ENCODE results near the gene TTC3.

The TTC3 gene

DNA sequence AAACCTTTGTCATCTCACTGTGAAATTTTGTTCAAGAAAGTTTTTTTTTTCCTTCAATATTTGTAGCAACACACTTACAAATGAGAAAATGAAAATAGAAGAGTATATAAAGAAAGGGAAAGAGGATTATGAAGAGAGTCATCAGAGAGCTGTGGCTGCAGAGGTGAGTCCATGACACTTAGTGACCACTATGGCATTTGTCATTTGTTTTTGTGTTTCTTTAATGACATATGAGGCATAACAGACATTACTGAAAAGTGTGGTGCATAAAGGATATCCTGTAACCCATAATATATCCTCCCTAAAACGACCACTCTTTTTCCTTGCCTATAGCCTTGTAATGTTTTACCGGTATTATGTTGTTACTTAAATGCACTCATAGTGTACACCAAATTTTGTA is 113.9 kb downstream of the TTC3 start:
- Histone ChIP-seq H3K4me1 (ENCODE audit: control insufficient read depth, insufficient read depth, low read length) (no peaks in the 10 kb centered on the region), H3K27ac (ENCODE audit: insufficient read depth, low read depth, low read length, poor library complexity, severe bottlenecking) (no peak overlapping the region), H3K9me3 (ENCODE audit: control insufficient read depth, low read length) (no peaks in the 10 kb centered on the region), H3K4me3 (ENCODE audit: insufficient read depth, low read depth, low read length) (no peak overlapping the region), H3K27me3 (ENCODE audit: control insufficient read depth, insufficient read depth, low read length, poor library complexity, severe bottlenecking) (no peaks in the 10 kb centered on the region), H3K36me3 (ENCODE audit: control insufficient read depth, insufficient read depth, low read length) (peaks cover 7% of the 10 kb centered on the region)
- WGBS, 2 experiments, result 98 to 100% methylated on average over 2 of the region's 2 CpGs

DNA sequence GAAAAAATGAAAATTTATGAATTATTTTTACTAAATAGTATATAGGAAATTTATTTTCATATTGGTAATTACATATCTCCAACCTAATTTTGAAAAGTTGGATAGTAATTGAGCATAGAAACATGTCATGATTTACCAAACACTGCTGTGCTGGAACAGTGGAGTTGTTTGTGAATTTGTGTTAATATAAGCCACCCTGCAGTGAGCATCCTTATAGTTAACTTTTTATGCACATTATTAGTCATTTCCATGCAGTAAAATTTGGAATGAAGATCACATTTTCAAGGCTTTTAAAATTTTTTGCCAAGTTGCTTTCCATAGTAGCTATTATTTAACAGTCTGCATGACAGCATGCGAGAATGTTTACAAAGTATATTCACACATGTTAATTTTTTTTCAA is 115.8 kb downstream of the TTC3 start:
- Histone ChIP-seq H3K4me3 (ENCODE audit: insufficient read depth, low read depth, low read length) (no peak overlapping the region), H3K36me3 (ENCODE audit: control insufficient read depth, insufficient read depth, low read length) (peaks cover under 1% of the 10 kb centered on the region), H3K4me1 (ENCODE audit: control insufficient read depth, insufficient read depth, low read length) (no peaks in the 10 kb centered on the region), H3K27ac (ENCODE audit: insufficient read depth, low read depth, low read length, poor library complexity, severe bottlenecking) (no peak overlapping the region), H3K9me3 (ENCODE audit: control insufficient read depth, low read length) (no peaks in the 10 kb centered on the region), H3K27me3 (ENCODE audit: control insufficient read depth, insufficient read depth, low read length, poor library complexity, severe bottlenecking) (no peaks in the 10 kb centered on the region)
- 85 to 98% methylated on average over 1 of the region's 1 CpG for WGBS, 2 experiments

DNA sequence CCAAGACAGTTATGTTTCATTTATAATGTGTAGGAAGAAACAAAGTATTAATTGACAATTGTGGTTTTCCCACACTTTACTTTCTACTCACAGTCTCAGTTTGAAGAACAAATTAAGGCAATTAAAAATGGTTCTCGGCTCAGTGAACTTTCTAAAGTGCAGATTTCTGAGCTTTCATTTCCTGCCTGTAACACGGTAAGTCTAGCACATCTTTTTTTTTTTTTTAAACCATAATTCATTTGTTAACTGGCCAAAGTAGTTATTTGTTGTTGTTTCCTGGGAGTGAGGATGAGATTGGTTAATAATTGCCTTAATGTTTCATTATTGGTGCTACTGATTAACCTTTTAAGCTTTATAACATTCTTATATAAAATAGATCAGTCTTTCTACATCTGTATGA is 119.0 kb downstream of the TTC3 start:
- WGBS, 2 experiments, result 86 to 98% methylated on average over 2 of the region's 2 CpGs
- Histone ChIP-seq H3K9me3 (ENCODE audit: control insufficient read depth, low read length) (no peaks in the 10 kb centered on the region), H3K36me3 (ENCODE audit: control insufficient read depth, insufficient read depth, low read length) (peaks cover 4% of the 10 kb centered on the region), H3K27ac (ENCODE audit: insufficient read depth, low read depth, low read length, poor library complexity, severe bottlenecking) (no peak overlapping the region), H3K4me3 (ENCODE audit: insufficient read depth, low read depth, low read length) (no peak overlapping the region), H3K27me3 (ENCODE audit: control insufficient read depth, insufficient read depth, low read length, poor library complexity, severe bottlenecking) (no peaks in the 10 kb centered on the region), H3K4me1 (ENCODE audit: control insufficient read depth, insufficient read depth, low read length) (no peaks in the 10 kb centered on the region)

DNA sequence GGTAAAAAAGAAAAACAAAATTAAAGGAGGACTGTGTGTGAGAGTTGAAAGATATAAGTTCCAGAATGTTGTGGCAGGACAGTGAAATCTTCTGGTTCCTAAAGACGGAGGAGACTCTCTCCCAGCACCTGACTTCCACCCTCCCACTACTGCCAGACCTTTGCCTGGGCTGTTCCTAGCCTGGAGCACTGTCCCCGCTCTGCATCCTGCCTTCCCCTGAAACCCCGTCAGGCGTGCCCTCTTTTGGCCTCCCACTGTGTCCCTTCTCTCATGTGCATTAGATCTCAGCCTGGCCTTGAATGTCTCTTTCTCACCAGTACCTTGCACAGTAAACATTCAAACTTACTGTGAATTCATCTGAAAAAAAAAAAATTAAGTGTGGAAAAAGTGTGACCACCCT is 120.0 kb downstream of the TTC3 start:
- H3K27ac ChIP-seq (ENCODE audit: insufficient read depth, low read depth, low read length, poor library complexity, severe bottlenecking), result no peak overlapping the region
- no peaks in the 10 kb centered on the region for H3K4me1 ChIP-seq (ENCODE audit: control insufficient read depth, insufficient read depth, low read length)
- peaks cover 4% of the 10 kb centered on the region for H3K36me3 ChIP-seq (ENCODE audit: control insufficient read depth, insufficient read depth, low read length)
- H3K27me3 ChIP-seq (ENCODE audit: control insufficient read depth, insufficient read depth, low read length, poor library complexity, severe bottlenecking), result no peaks in the 10 kb centered on the region
- H3K4me3 ChIP-seq (ENCODE audit: insufficient read depth, low read depth, low read length), result no peak overlapping the region
- 22 to 35% methylated on average over 4 of the region's 4 CpGs for WGBS, 2 experiments
- H3K9me3 ChIP-seq (ENCODE audit: control insufficient read depth, low read length), result no peaks in the 10 kb centered on the region

DNA sequence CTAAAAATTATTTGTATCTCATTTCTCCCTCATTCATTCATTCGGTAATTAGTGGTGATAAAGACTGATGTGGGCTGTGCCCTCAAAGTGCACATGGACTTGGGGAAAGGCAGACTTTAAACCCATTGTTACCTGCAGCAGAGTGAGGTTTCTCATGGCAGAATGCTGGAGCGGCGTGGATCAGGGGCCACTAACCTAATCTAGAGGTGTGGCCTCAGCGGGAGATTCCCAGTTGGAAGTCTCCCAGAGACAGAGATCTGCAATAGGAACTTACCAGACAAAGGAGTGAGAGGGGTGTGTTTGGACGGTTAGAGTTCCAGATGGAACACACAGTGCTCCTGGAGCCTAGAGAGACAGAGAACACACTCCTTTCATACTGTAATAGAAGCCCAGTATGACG is 120.6 kb downstream of the TTC3 start:
- H3K4me1 ChIP-seq (ENCODE audit: control insufficient read depth, insufficient read depth, low read length), result no peaks in the 10 kb centered on the region
- H3K27ac ChIP-seq (ENCODE audit: insufficient read depth, low read depth, low read length, poor library complexity, severe bottlenecking), result no peak overlapping the region
- no peaks in the 10 kb centered on the region for H3K9me3 ChIP-seq (ENCODE audit: control insufficient read depth, low read length)
- peaks cover 8% of the 10 kb centered on the region for H3K36me3 ChIP-seq (ENCODE audit: control insufficient read depth, insufficient read depth, low read length)
- H3K27me3 ChIP-seq (ENCODE audit: control insufficient read depth, insufficient read depth, low read length, poor library complexity, severe bottlenecking), result no peaks in the 10 kb centered on the region
- 89 to 92% methylated on average over 6 of the region's 6 CpGs for WGBS, 2 experiments
- H3K4me3 ChIP-seq (ENCODE audit: insufficient read depth, low read depth, low read length), result no peak overlapping the region

DNA sequence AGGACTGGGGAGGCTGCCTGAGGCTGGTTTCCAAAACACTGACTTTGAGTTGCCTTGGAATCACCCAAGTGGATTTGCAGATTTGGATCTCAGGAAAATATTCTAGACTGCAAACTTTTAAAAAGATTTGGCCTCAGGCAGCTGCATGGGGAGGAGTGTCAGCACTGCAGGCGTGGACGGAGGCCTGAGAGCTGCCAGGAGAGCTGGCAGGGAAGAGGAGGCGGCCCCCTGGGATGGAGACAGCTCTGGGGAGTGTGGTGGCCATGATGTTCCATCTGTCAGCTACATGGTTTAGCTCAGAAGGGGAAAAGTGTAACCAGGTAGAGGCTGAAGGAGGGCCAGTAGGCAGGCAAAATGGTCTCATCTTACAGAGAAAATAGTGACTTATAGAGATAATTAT is 122.0 kb downstream of the TTC3 start:
- Histone ChIP-seq H3K27me3 (ENCODE audit: control insufficient read depth, insufficient read depth, low read length, poor library complexity, severe bottlenecking) (no peaks in the 10 kb centered on the region), H3K36me3 (ENCODE audit: control insufficient read depth, insufficient read depth, low read length) (peaks cover 13% of the 10 kb centered on the region), H3K4me3 (ENCODE audit: insufficient read depth, low read depth, low read length) (no peak overlapping the region), H3K9me3 (ENCODE audit: control insufficient read depth, low read length) (no peaks in the 10 kb centered on the region), H3K27ac (ENCODE audit: insufficient read depth, low read depth, low read length, poor library complexity, severe bottlenecking) (no peak overlapping the region), H3K4me1 (ENCODE audit: control insufficient read depth, insufficient read depth, low read length) (no peaks in the 10 kb centered on the region)
- 94 to 96% methylated on average over 3 of the region's 3 CpGs for WGBS, 2 experiments

DNA sequence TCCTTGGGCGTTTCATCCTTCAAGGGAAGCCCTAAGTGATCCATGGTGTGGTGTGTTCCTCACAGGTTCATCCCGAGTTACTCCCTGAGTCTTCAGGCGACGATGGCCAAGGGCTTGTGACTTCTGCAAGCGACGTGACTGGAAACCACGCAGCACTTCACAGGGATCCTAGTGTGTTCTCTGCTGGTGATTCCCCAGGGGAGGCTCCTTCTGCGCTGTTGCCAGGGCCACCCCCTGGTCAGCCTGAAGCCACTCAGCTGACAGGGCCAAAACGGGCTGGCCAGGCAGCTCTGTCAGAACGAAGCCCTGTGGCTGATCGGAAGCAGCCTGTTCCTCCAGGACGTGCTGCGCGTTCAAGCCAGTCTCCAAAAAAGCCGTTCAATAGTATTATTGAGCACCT is 122.6 kb downstream of the TTC3 start:
- peaks cover 15% of the 10 kb centered on the region for H3K36me3 ChIP-seq (ENCODE audit: control insufficient read depth, insufficient read depth, low read length)
- H3K27me3 ChIP-seq (ENCODE audit: control insufficient read depth, insufficient read depth, low read length, poor library complexity, severe bottlenecking), result no peaks in the 10 kb centered on the region
- WGBS, 2 experiments, result 95 to 96% methylated on average over 15 of the region's 15 CpGs
- no peaks in the 10 kb centered on the region for H3K4me1 ChIP-seq (ENCODE audit: control insufficient read depth, insufficient read depth, low read length)
- H3K27ac ChIP-seq (ENCODE audit: insufficient read depth, low read depth, low read length, poor library complexity, severe bottlenecking), result no peak overlapping the region
- no peaks in the 10 kb centered on the region for H3K9me3 ChIP-seq (ENCODE audit: control insufficient read depth, low read length)
- no peak overlapping the region for H3K4me3 ChIP-seq (ENCODE audit: insufficient read depth, low read depth, low read length)

DNA sequence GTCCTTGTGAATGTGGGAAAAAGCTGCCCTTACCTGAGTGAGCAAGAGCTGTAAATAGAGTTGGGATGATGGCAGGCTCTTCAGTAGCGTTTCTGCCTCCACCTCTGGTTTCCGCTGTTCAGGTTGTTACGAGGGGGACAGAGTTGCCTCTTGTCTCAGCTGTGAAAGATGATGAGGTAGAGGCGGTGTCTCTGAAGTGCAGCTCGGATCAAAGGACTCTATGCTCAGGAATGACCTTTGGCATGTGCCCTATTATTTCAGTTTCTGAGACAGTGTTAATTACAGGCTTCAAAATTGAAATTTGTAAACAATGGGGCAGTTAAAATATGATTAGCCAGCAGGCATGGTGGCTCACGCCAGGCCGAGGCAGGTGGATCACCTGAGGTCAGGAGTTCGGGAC is 123.8 kb downstream of the TTC3 start:
- Histone ChIP-seq H3K4me1 (ENCODE audit: control insufficient read depth, insufficient read depth, low read length) (no peaks in the 10 kb centered on the region), H3K36me3 (ENCODE audit: control insufficient read depth, insufficient read depth, low read length) (peaks cover 22% of the 10 kb centered on the region), H3K4me3 (ENCODE audit: insufficient read depth, low read depth, low read length) (no peak overlapping the region), H3K27ac (ENCODE audit: insufficient read depth, low read depth, low read length, poor library complexity, severe bottlenecking) (no peak overlapping the region), H3K9me3 (ENCODE audit: control insufficient read depth, low read length) (no peaks in the 10 kb centered on the region), H3K27me3 (ENCODE audit: control insufficient read depth, insufficient read depth, low read length, poor library complexity, severe bottlenecking) (no peaks in the 10 kb centered on the region)
- 94 to 95% methylated on average over 8 of the region's 8 CpGs for WGBS, 2 experiments

DNA sequence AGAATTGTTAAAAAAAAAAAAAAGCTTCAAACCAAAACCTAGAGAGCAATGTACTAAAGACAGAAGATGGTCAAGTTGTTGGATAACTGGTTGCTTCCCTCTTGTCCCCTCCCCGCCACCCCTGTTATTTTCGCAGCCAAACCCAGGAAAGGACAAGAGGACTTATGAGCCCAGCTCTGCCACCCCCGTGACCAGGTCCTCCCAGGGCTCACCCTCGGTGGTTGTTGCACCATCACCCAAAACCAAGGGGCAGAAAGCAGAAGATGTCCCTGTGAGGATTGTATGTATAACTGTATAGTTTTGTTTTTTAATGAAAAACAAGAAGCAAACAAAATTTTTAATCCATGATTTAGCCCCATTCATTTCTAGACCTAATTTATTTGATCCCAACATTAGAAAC is 124.7 kb downstream of the TTC3 start:
- no peaks in the 10 kb centered on the region for H3K9me3 ChIP-seq (ENCODE audit: control insufficient read depth, low read length)
- peaks cover 22% of the 10 kb centered on the region for H3K36me3 ChIP-seq (ENCODE audit: control insufficient read depth, insufficient read depth, low read length)
- H3K27me3 ChIP-seq (ENCODE audit: control insufficient read depth, insufficient read depth, low read length, poor library complexity, severe bottlenecking), result no peaks in the 10 kb centered on the region
- no peaks in the 10 kb centered on the region for H3K4me1 ChIP-seq (ENCODE audit: control insufficient read depth, insufficient read depth, low read length)
- no peak overlapping the region for H3K4me3 ChIP-seq (ENCODE audit: insufficient read depth, low read depth, low read length)
- WGBS, 2 experiments, result 95% methylated on average over 4 of the region's 4 CpGs
- H3K27ac ChIP-seq (ENCODE audit: insufficient read depth, low read depth, low read length, poor library complexity, severe bottlenecking), result no peak overlapping the region

DNA sequence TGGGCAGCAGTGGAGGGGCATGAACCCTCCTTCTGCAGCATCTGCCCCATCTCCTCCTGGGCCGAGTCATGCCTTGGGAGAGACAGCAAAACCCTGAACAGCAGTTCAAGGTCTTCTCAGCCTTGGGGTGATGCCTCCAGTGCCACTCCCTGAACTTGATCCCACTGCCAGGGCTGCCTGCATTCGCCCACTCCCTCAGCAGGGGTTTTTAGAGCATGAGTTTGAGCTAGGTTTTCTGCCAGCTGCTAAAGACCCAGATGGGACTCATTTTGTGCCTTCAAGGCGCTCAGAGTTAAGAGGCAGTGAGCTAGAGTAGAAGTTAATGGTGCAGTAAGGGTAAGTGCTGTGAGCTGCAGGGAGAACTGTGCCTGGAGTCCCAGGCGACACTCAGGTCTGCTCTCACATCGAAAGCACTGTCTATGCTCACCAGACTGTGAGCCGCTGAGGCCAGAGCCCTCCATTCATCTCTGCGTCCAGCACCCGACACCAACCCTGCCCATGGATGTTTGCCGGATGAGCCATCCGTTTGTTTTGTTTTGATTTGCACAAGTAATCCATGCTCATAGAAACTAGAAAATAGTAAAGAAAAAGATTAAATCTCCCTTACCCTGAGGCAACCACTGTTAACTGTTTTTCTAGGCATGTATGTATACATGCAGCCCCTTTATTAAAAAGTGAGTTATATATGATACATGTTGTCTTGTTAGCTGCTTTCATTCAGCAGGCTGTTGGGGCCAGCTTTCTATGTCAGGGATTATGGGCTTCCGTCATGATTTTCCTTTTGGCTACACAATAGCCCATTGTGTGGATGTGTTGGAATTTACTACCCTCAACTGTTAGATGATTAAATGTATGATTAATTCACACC is 126.2 kb downstream of the TTC3 start:
- Histone ChIP-seq H3K27ac (ENCODE audit: insufficient read depth, low read depth, low read length, poor library complexity, severe bottlenecking) (no peak overlapping the region), H3K4me3 (ENCODE audit: insufficient read depth, low read depth, low read length) (no peak overlapping the region), H3K27me3 (ENCODE audit: control insufficient read depth, insufficient read depth, low read length, poor library complexity, severe bottlenecking) (no peaks in the 10 kb centered on the region), H3K9me3 (ENCODE audit: control insufficient read depth, low read length) (no peaks in the 10 kb centered on the region), H3K4me1 (ENCODE audit: control insufficient read depth, insufficient read depth, low read length) (no peaks in the 10 kb centered on the region), H3K36me3 (ENCODE audit: control insufficient read depth, insufficient read depth, low read length) (peaks cover 22% of the 10 kb centered on the region)
- WGBS, 2 experiments, result 85 to 94% methylated on average over 10 to 11 of the region's 11 CpGs

All from ectodermal cell (in vitro differentiated cells).